GM19025 (cell line): Measurements from ENCODE around the gene INPP4A.

Experiments
- ATAC-seq: cut with Tn5 transposase; IDR thresholded peaks from one replicate; pipeline ENCODE4 v1.9.1; 2021; ENCODE audit warnings: mild to moderate bottlenecking, low read depth, moderate library complexity; ENCODE audit not compliant: unreplicated experiment

Gene INPP4A

GRCh38 chr2:98554116-98554861, 109.6 kb downstream of the INPP4A start:
- ATAC-seq, result no peak

- ATAC-seq, result no peak
Observed at GRCh38 chr2:98555696-98556095, 111.0 kb downstream of the INPP4A start.

- ATAC-seq, result no peak
Observed at GRCh38 chr2:98556344-98557033, 111.8 kb downstream of the INPP4A start.

- no peak for ATAC-seq
Observed at GRCh38 chr2:98558852-98559530, 114.3 kb downstream of the INPP4A start.

GRCh38 chr2:98559581-98559980, 114.9 kb downstream of the INPP4A start:
- no peak for ATAC-seq

- ATAC-seq, result no peak
Observed at GRCh38 chr2:98560256-98560771, 115.7 kb downstream of the INPP4A start.

- no peak for ATAC-seq
Observed at GRCh38 chr2:98561018-98561417, 116.4 kb downstream of the INPP4A start.

GRCh38 chr2:98561902-98562695, 117.4 kb downstream of the INPP4A start:
- ATAC-seq, result no peak

GRCh38 chr2:98563394-98563793, 118.7 kb downstream of the INPP4A start:
- no peak for ATAC-seq

GRCh38 chr2:98564541-98565132, 120.0 kb downstream of the INPP4A start:
- no peak for ATAC-seq

- no peak for ATAC-seq
Observed at GRCh38 chr2:98565286-98565860, 120.7 kb downstream of the INPP4A start.

- ATAC-seq, result no peak
Observed at GRCh38 chr2:98565941-98566340, 121.3 kb downstream of the INPP4A start.

GRCh38 chr2:98568161-98568956, 123.7 kb downstream of the INPP4A start:
- no peak for ATAC-seq

- ATAC-seq, result no peak
Observed at GRCh38 chr2:98569197-98569793, 124.6 kb downstream of the INPP4A start.

- no peak for ATAC-seq
Observed at GRCh38 chr2:98569915-98570314, 125.3 kb downstream of the INPP4A start.

GRCh38 chr2:98570356-98570755, 125.7 kb downstream of the INPP4A start:
- no peak for ATAC-seq

- ATAC-seq, result no peak
Observed at GRCh38 chr2:98571121-98571701, 126.6 kb downstream of the INPP4A start.

GRCh38 chr2:98571796-98572195, 127.1 kb downstream of the INPP4A start:
- ATAC-seq, result no peak
